Measurements from ENCODE around the gene SEPTIN11. TPM values are rescaled to one million over a fixed set of nuclear protein-coding genes. Genes with fewer than 3 reads are reported as not detected.

Gene SEPTIN11
- total RNA-seq, 1 donor from 2014 or later: 4.7 TPM

Other genes starting within 250 kb of the SEPTIN11 start
- not detected in 2 replicates for gene SOWAHB, start 51.6 kb upstream of the SEPTIN11 start, total RNA-seq
- 213 and 220 TPM in 2 replicates for gene CCNI, start 126.2 kb downstream of the SEPTIN11 start, total RNA-seq
- 19.0 and 19.9 TPM in 2 replicates for gene CCNG2, start 207.5 kb downstream of the SEPTIN11 start, total RNA-seq

Data from T-helper 2 cell treated with Interferon-gamma antibody and Interleukin-4, amounts not matched to agents 100 ng/mL and 5 ng/mL, for 36 hours (primary cell).